GM18907 (cell line): ENCODE data around the gene SLC1A1.
"Not testable (repeated sequence)": the region's sequence is repeated elsewhere in the genome, so short reads cannot be mapped to it uniquely, and the experiment has no call there.

Experiments
- ATAC-seq: cut with Tn5 transposase; IDR thresholded peaks from one replicate; pipeline ENCODE4 v1.9.1; 2021; ENCODE audit warnings: mild to moderate bottlenecking, moderate library complexity; ENCODE audit not compliant: unreplicated experiment

Gene SLC1A1

GRCh38 chr9:4574657-4575243 is 84.5 kb downstream of the SLC1A1 start:
- ATAC-seq = peak; percentile 50

DNA sequence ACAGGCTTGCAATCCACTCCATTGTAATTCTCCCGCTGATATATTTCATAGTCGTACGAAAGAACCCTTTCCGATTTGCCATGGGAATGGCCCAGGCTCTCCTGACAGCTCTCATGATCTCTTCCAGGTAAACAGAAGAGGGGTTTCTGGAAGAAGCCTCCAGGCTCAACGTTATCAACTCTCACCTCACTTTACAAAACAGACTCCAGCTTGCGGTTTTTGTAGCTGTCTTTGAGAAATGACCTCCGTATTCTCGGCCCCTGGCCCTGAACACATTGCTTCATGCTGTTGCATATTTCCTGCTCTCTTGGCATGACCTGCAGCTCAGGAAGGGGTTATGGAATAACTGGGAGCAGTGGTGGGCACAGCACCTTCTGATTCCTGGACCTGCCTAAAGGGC is 85.7 kb downstream of the SLC1A1 start:
- no peak for ATAC-seq

GRCh38 chr9:4576448-4576847 is 86.2 kb downstream of the SLC1A1 start:
- ATAC-seq = no peak

- ATAC-seq = no peak
Measured at GRCh38 chr9:4579001-4579400, 88.7 kb downstream of the SLC1A1 start.

DNA sequence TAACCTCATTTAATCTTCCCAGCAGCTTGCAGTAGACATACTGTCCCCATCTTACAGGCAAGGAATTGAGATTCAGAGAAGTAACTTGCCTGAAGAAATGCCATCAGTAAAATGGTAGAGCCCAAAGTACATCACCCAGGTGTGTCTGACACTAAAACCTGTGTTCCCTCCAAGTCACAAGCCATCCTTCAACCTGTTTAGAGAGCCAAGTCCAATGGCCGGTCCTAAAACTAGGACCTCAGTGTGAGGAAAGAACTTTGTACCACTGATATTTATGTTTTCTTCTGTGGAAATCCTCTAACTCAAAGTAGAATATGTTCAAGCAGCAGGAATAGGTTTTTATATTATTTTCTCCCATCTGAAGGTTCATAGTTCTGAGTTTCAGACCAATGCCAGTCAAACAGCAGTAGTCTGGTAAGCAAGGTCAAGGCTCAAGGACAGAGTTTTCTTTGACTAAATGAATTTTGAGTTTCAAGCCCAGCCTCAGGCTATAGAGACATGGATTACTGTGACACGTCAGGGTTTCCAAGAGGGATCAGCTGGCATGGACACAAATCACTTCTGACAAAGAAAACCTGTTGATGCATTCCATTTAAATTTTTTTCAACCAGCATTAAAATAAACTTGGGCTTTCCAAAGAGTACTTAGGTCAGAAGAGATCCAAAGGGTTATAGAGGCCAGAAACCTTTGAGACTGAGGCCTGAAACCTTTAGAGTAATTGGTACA is 90.9 kb downstream of the SLC1A1 start:
- no peak for ATAC-seq

DNA sequence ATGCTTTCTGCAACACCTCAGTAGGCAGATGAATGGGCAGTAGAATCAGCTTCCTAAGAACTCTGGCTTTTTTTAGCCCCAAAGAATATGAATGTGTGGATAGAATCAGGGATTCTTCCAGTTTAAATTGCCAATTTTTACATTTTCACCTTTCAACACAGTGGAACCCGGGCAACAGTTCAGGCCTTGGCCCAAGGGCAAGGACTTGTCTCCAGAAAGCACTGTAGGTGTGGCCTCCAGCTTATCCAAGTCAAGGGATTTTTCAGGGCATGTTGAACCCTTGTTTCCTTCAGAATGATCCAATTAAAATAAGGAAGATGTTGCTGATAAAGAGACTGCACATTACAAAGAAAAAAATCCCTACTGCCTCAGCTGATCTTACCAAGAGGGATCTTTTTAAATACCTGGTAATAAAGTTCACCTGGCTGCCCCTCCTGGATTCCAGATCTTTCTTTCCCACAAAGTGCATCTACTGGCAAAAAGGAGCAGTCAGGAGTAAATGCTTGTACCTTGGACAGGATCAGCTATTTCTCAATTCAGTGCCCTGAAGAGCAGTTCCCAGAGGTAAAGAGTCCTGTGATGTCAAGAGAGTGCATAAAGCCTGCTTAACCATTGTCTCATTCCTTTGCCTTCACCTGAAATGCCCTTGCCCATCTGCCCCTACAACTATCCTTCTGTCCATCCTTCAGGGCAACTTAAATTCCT is 91.7 kb downstream of the SLC1A1 start:
- ATAC-seq = no peak

GRCh38 chr9:4583001-4583400 is 92.7 kb downstream of the SLC1A1 start:
- ATAC-seq = no peak

DNA sequence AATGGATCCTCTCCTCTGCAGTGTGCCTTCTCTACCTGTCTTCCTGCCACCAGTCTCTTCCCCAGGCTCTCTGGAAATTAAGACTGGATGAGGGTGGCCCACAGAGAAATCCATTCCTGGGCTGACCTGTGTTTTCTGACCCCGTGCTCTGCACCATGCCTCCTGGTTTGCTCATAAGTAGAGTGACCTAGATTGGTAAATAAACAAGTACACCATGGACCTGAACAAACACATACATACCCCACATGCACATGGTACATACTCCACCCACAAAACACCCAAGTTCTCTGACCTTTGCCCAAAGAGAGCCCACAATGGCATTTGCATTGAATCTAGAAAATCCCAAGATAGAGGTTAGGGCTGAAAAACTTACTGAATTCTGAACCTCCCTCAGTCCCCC is 94.4 kb downstream of the SLC1A1 start:
- no peak for ATAC-seq

- ATAC-seq = no peak
Measured at GRCh38 chr9:4585135-4585534, 94.9 kb downstream of the SLC1A1 start.

- no peak for ATAC-seq
Measured at GRCh38 chr9:4588721-4589120, 98.5 kb downstream of the SLC1A1 start.

DNA sequence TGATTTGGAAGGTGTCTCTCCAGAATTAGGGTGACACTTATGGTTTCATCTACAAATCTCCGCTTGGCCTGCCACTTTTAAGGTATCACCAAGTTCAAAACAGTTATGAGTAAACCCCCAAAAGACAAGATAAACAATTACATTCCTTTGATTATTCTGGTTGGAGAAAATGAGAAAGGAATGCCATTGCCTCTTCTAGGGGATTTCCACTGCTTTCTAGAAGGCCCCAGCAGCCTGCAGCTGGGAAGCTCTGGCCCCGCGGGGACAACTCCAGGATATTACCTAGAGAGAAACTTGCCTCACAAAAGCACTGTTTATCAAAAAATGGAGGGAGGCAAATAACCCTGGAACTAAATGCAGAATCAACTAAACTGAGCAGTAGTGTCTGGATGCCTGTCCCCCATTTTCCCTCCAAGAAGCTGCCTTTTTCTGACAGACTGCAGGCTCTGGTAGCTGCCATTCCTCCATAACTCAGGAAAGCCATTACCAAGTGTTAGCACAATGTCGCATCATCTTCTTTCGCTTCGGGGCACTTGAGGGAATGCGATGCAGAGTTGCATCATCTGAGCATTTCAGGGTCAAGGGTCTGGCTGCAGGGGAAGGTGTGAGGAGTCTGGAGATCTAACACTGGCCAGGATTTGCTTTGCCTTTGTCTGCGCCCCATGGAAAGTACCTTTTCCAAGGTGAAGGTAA is 100.3 kb downstream of the SLC1A1 start:
- ATAC-seq = no peak

DNA sequence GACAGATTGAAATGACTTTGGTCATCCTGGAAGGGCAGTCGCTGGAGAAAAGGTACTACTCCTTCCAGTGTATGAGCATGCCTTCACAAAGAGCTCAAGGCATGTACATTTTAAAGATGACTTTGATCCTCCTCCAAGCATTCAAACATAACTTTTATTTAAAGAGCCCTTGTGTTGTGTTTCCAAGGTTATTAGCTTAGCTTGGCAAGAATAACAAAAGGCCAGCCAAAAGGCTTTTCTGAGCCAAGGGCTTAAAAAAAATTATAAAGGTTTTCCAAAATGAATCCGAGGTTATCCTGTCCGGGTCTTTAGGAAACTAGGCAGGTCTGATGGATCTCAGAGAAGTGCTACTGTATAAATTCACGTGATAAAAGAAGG is 100.8 kb downstream of the SLC1A1 start:
- ATAC-seq = no peak

GRCh38 chr9:4592295-4592694 is 102.0 kb downstream of the SLC1A1 start:
- no peak for ATAC-seq

DNA sequence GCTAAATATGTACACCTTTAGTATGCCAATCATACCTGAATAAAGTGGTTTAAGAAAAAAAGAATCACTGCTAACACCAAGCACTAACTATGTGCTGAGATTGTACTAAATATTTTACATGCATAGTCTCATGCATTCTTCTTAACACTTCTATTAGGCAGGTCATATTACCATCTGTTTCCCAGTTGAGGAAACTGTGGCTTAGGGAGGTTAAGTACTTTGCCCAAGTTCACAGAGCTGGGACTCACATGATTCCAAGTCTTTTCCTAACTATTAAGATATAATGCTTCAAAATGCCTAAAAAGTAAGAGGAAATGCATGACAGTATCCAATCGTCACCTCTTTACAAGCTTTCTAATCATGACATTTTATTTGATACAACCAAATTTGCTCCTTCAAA is 102.6 kb downstream of the SLC1A1 start:
- no peak for ATAC-seq

GRCh38 chr9:4594545-4594944 is 104.3 kb downstream of the SLC1A1 start:
- no peak for ATAC-seq

- ATAC-seq = no peak
Measured at GRCh38 chr9:4594994-4595393, 104.7 kb downstream of the SLC1A1 start.

GRCh38 chr9:4596165-4596922 is 106.1 kb downstream of the SLC1A1 start:
- peak; percentile 75 for ATAC-seq

- ATAC-seq = no peak
Measured at GRCh38 chr9:4600368-4600767, 110.1 kb downstream of the SLC1A1 start.

DNA sequence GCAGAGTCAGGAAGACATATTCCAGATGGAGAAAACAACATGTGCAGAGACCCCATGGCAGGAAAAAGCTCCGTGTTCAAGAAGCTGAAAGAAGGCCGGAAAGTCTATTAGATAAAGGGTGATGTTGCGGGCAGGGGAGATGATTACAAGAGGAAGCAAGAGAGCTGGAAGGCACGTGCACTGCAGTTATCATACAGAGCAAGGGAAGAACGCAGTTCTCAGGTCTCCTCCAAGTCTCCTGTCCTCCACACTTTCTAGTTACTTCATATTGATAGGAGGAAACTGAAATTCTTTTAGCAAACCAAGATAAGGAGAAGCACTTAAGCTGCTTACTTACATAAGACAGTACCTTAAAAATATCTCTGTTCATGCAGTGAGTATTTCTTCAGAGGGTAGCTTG is 113.6 kb downstream of the SLC1A1 start:
- no peak for ATAC-seq

DNA sequence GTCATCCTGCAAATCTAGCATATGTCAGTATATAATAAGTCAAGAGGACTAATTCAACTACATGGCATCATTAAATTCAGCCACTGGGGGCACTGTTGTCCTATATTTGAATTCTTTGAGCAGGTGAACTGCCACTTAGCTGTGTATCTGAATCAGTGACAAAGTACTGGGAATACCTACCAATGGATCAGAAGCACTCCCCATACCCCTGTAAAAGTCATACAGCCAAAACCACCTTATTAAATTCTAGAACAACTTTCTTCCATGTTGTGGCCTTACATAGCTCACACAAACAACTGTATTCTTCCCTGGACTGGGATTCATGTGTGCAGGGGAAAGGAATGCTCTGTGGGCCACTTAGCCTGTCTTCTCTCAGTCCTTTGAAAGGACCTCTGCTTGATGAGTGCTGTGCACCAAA is 114.4 kb downstream of the SLC1A1 start:
- ATAC-seq = no peak

- not testable (repeated sequence) for ATAC-seq
Measured at GRCh38 chr9:4606033-4606432, 115.8 kb downstream of the SLC1A1 start.
